Skeletal muscle tissue (tissue), 4 donors: ENCODE data around the gene PMEPA1. TPM values are rescaled to one million over a fixed set of nuclear protein-coding genes. Genes with fewer than 3 reads are reported as not detected.
A peak's percentile ranks its signal among the peaks of the same experiment; 100 is the strongest.

Source experiments
- H3K27ac ChIP-seq: one replicate; pipeline ENCODE4 v1.7.0; 2013; ENCODE audit warnings: mild to moderate bottlenecking, low read depth, low read length, inconsistent platforms
- H3K27me3 ChIP-seq, 3 donors: one replicate each; pipeline ENCODE4 v1.7.0; 2013; ENCODE audit warnings: low read length in 3 of 3; ENCODE audit not compliant: control insufficient read depth in 3 of 3, insufficient read depth in 3 of 3
- H3K36me3 ChIP-seq, 3 donors: one replicate each; pipeline ENCODE4 v1.7.0; 2013; ENCODE audit warnings: low read length in 3 of 3; ENCODE audit not compliant: control insufficient read depth in 3 of 3, insufficient read depth in 3 of 3
- H3K4me1 ChIP-seq, 3 donors: one replicate each; pipeline ENCODE4 v1.7.0; 2013; ENCODE audit warnings: low read length in 3 of 3, mild to moderate bottlenecking in 3 of 3; ENCODE audit not compliant: control insufficient read depth in 3 of 3, insufficient read depth in 3 of 3
- H3K4me3 ChIP-seq, 3 donors: one replicate each; pipeline ENCODE4 v1.7.0; 2013; ENCODE audit warnings: low read length in 3 of 3
- H3K9ac ChIP-seq, 3 donors: one replicate each; pipeline ENCODE4 v1.7.0; 2013; ENCODE audit warnings: low read length in 3 of 3, mild to moderate bottlenecking in 3 of 3, moderate library complexity in 2 of 3, low read depth in 1 of 3
- H3K9me3 ChIP-seq, 3 donors: one replicate each; pipeline ENCODE4 v1.7.0; 2013; ENCODE audit warnings: low read length in 3 of 3; ENCODE audit not compliant: control insufficient read depth in 3 of 3
- total RNA-seq: library from RNA; depleted of rRNA; stranded (reverse); fragments of >200 nt; gene quantifications from one replicate; pipeline ENCODE4 v1.2.3, GENCODE V29; 2014
- donor health status: Osteomylitis.

The PMEPA1 gene
- total RNA-seq, 1 donor from 2014 or later, result 5.2 TPM

GRCh38 chr20:57698116-57698866 is 11.5 kb downstream of the PMEPA1 start:
- no peaks in the 10 kb centered on the region for H3K36me3 ChIP-seq
- no peaks in the 10 kb centered on the region for H3K27me3 ChIP-seq
- H3K9me3 ChIP-seq, result no peaks in the 10 kb centered on the region
- H3K9ac ChIP-seq, result no peak overlapping the region
- no peak overlapping the region for H3K4me3 ChIP-seq
- no peak overlapping the region for H3K27ac ChIP-seq
- H3K4me1 ChIP-seq, result peaks cover 27 to 45% (median 32%) of the 10 kb centered on the region in 3 donors

DNA sequence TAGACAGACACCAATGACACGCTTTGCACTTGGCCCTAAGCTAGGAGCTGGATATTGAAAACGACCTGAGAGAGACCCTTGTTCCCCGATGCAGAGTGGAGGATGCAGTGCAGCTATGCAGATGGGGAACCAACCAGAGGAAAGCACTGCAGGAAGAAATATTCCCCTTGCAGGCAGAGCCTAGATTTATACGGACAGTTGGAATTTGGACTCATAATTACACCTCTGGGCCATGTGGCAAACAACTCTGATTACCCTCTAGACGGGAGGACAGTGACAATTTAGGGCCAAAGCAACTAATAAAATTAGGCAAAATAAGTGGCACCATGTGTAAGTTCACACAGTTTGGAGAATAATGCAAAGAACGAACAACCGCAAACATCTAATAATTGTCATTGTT is 12.3 kb downstream of the PMEPA1 start:
- no peak overlapping the region for H3K9ac ChIP-seq
- H3K9me3 ChIP-seq, result no peaks in the 10 kb centered on the region
- no peak overlapping the region for H3K4me3 ChIP-seq
- H3K27me3 ChIP-seq, result no peaks in the 10 kb centered on the region
- H3K27ac ChIP-seq, result no peak overlapping the region
- H3K36me3 ChIP-seq, result no peaks in the 10 kb centered on the region
- H3K4me1 ChIP-seq, result peaks cover 20 to 46% (median 29%) of the 10 kb centered on the region in 3 donors

- peaks cover 16 to 40% (median 28%) of the 10 kb centered on the region in 3 donors for H3K4me1 ChIP-seq
- H3K9me3 ChIP-seq, result no peaks in the 10 kb centered on the region
- no peaks in the 10 kb centered on the region for H3K36me3 ChIP-seq
- H3K4me3 ChIP-seq, result no peak overlapping the region
- H3K27ac ChIP-seq, result no peak overlapping the region
- no peaks in the 10 kb centered on the region for H3K27me3 ChIP-seq
- H3K9ac ChIP-seq, result no peak overlapping the region
Observed at GRCh38 chr20:57696401-57696961, 13.3 kb downstream of the PMEPA1 start.

- Histone ChIP-seq H3K9ac (no peak overlapping the region), H3K27me3 (no peaks in the 10 kb centered on the region), H3K4me1 (peaks cover 16 to 40% (median 31%) of the 10 kb centered on the region in 3 donors), H3K36me3 (no peaks in the 10 kb centered on the region), H3K9me3 (no peaks in the 10 kb centered on the region), H3K4me3 (no peak overlapping the region), H3K27ac (no peak overlapping the region)
Observed at GRCh38 chr20:57695940-57696339, 13.9 kb downstream of the PMEPA1 start.

DNA sequence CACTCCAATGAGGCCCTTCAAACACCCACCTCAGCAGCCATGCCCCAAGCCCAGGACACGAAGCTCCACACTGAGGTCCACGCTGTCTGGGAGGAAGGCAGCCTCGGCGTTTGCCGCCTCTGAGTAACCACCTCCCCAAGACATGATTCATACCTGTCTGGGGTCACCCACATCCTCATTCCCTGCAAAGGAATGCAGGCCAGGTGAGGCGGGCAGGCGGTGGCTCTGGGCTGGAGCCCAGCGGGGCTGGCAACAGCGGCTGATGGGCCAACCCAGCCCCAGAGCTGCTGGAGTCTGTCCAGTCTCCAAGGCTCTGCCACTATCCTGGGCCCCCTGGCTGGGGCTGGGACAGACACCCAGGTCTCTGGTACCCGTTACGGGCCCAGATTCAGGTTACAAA is 14.8 kb downstream of the PMEPA1 start:
- H3K27ac ChIP-seq, result no peak overlapping the region
- no peak overlapping the region for H3K4me3 ChIP-seq
- H3K36me3 ChIP-seq, result no peaks in the 10 kb centered on the region
- H3K4me1 ChIP-seq, result peaks cover 16 to 40% (median 32%) of the 10 kb centered on the region in 3 donors
- H3K9ac ChIP-seq, result no peak overlapping the region
- no peaks in the 10 kb centered on the region for H3K9me3 ChIP-seq
- H3K27me3 ChIP-seq, result no peaks in the 10 kb centered on the region

DNA sequence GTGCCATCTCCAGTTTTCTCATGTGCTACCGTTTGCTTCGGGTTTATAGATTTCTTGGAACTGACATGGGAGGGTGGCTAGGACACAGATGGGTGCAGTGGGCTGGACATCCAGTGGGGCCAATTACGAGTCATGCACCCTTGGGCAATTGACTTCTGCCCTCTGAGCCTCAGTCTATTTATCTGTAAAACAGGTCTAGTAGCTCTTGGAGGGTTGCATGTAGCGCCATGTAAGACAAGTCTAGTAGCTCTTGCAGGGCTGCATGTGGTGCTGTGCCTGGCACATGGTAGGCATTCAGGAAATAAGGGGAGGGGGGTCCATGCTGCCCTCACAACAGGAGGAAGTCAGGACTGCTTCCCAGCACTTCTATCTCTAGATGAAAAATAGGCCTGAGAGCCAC is 15.3 kb downstream of the PMEPA1 start:
- Histone ChIP-seq H3K36me3 (no peaks in the 10 kb centered on the region), H3K9me3 (no peaks in the 10 kb centered on the region), H3K27ac (no peak overlapping the region), H3K4me3 (no peak overlapping the region), H3K9ac (no peak overlapping the region), H3K4me1 (peaks cover 22 to 46% (median 38%) of the 10 kb centered on the region in 3 donors), H3K27me3 (no peaks in the 10 kb centered on the region)

GRCh38 chr20:57693670-57694329 is 16.0 kb downstream of the PMEPA1 start:
- no peak overlapping the region for H3K27ac ChIP-seq
- H3K4me1 ChIP-seq, result peaks cover 24 to 48% (median 41%) of the 10 kb centered on the region in 3 donors
- no peaks in the 10 kb centered on the region for H3K9me3 ChIP-seq
- H3K36me3 ChIP-seq, result no peaks in the 10 kb centered on the region
- H3K27me3 ChIP-seq, result no peaks in the 10 kb centered on the region
- peak overlapping the region in 1 of 3 donors; percentile 5 for H3K9ac ChIP-seq
- H3K4me3 ChIP-seq, result no peak overlapping the region

DNA sequence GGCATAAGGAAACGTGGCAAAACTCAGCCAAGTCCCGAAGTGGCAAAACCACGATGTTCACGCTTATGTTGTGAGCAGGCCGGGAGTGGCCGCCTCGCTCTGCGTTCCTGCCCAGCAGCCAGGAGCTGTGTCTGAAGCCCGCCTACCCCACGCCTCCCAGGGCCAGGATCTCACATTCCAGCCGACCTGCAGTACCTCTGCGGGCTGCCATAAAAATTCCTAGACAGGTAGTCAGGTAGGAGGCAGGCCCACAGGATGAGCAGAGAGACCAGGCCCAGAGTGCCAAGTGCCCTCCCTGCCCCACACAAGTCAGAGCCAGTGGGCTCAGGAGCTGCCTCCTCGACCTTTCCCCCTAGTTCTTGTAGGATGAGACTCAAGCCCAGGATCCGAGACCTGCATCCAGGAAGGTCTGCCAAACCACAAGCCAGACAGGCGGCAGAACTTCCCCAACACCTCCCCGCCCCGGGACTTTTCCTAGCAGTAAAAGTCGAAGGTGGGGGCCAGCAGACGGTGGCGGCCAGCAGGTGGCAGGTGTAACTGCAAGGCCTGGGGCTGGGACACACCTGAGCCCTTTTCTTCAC is 16.7 kb downstream of the PMEPA1 start:
- no peak overlapping the region for H3K4me3 ChIP-seq
- no peak overlapping the region for H3K9ac ChIP-seq
- no peak overlapping the region for H3K27ac ChIP-seq
- H3K27me3 ChIP-seq, result no peaks in the 10 kb centered on the region
- peaks cover 30 to 55% (median 48%) of the 10 kb centered on the region in 3 donors for H3K4me1 ChIP-seq
- no peaks in the 10 kb centered on the region for H3K9me3 ChIP-seq
- no peaks in the 10 kb centered on the region for H3K36me3 ChIP-seq

DNA sequence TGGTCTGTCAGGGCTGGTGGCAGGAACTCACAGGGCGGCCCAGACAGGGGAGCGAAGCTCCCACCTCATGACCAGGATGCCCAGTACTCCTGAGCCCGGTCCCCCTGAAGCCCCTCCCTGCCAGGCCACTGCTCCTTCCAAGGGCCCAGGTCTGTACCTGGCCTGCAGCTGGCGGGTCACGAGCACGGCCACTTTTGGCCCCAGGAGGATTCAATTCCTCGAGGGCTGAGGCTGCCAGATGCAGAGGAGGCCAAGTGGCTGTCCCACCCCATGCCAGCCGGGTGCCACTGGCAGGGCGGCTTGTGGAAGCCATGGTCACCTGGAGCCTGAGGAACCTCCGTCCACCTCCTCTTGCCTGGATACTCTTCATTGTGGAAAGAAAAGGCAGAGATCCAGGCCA is 17.4 kb downstream of the PMEPA1 start:
- no peaks in the 10 kb centered on the region for H3K36me3 ChIP-seq
- H3K9ac ChIP-seq, result no peak overlapping the region
- no peaks in the 10 kb centered on the region for H3K9me3 ChIP-seq
- H3K4me3 ChIP-seq, result no peak overlapping the region
- no peaks in the 10 kb centered on the region for H3K27me3 ChIP-seq
- H3K27ac ChIP-seq, result no peak overlapping the region
- peaks cover 34 to 61% (median 55%) of the 10 kb centered on the region in 3 donors for H3K4me1 ChIP-seq

- Histone ChIP-seq H3K36me3 (no peaks in the 10 kb centered on the region), H3K9me3 (no peaks in the 10 kb centered on the region), H3K4me3 (no peak overlapping the region), H3K27ac (no peak overlapping the region), H3K27me3 (no peaks in the 10 kb centered on the region), H3K9ac (no peak overlapping the region), H3K4me1 (peaks cover 39 to 62% (median 61%) of the 10 kb centered on the region in 3 donors)
Observed at GRCh38 chr20:57691699-57692098, 18.1 kb downstream of the PMEPA1 start.
